H9 (cell line): ENCODE data around the gene CD300LG. TPM values are rescaled to one million over a fixed set of nuclear protein-coding genes. Genes with fewer than 3 reads are reported as not detected.

Experiments
- DNase-seq: peaks from one replicate; pipeline ENCODE4 v3.0.0-alpha.2; 2017
- H2AFZ ChIP-seq: one replicate; pipeline ENCODE4 v1.6.1; 2013; ENCODE audit warnings: mild to moderate bottlenecking, low read length, control low read depth, moderate library complexity
- H2AK5ac ChIP-seq: 2 replicates; pipeline ENCODE4 v1.6.1; 2013; ENCODE audit warnings: low read length, control low read depth, mixed read lengths; ENCODE audit not compliant: insufficient read length
- H2BK120ac ChIP-seq: one replicate; pipeline ENCODE4 v1.6.1; 2013; ENCODE audit warnings: low read depth, mild to moderate bottlenecking, low read length, control low read depth, inconsistent platforms; ENCODE audit not compliant: poor library complexity, severe bottlenecking
- H2BK12ac ChIP-seq: 2 replicates; pipeline ENCODE4 v1.6.1; 2013; ENCODE audit warnings: low read length, control low read depth, mixed read lengths, low read depth; ENCODE audit not compliant: insufficient read length
- H2BK15ac ChIP-seq: 2 replicates; pipeline ENCODE4 v1.6.1; 2013; ENCODE audit warnings: low read depth, low read length, control low read depth
- H2BK20ac ChIP-seq: one replicate; pipeline ENCODE4 v1.6.1; 2013; ENCODE audit warnings: low read depth, mild to moderate bottlenecking, low read length, control low read depth, inconsistent platforms; ENCODE audit not compliant: poor library complexity, severe bottlenecking
- H2BK5ac ChIP-seq: 2 replicates; pipeline ENCODE4 v1.6.1; 2013; ENCODE audit warnings: low read length, control low read depth, mixed read lengths; ENCODE audit not compliant: insufficient read length
- H3K14ac ChIP-seq: 2 replicates; pipeline ENCODE4 v1.6.1; 2013; ENCODE audit warnings: low read length, control low read depth; ENCODE audit not compliant: insufficient read depth
- H3K18ac ChIP-seq: 2 replicates; pipeline ENCODE4 v1.6.1; 2013; ENCODE audit warnings: low read depth, mild to moderate bottlenecking, mixed read lengths, low read length, control low read depth; ENCODE audit not compliant: insufficient read length
- H3K23ac ChIP-seq: 2 replicates; pipeline ENCODE4 v1.6.1; 2013; ENCODE audit warnings: low read length, control low read depth, mixed read lengths, low read depth; ENCODE audit not compliant: insufficient read length
- H3K23me2 ChIP-seq: 2 replicates; pipeline ENCODE4 v1.6.1; 2013; ENCODE audit warnings: low read depth, mild to moderate bottlenecking, mixed read lengths, low read length, control low read depth; ENCODE audit not compliant: insufficient read length, poor library complexity, severe bottlenecking
- H3K27ac ChIP-seq: 2 replicates; pipeline ENCODE4 v1.5.1; 2013; ENCODE audit warnings: low read length, control low read depth, mixed read lengths, low read depth; ENCODE audit not compliant: insufficient read length
- H3K27me3 ChIP-seq: 2 replicates; pipeline ENCODE4 v1.6.1; 2013; ENCODE audit warnings: low read length, control low read depth, inconsistent platforms; ENCODE audit not compliant: insufficient read depth
- H3K4ac ChIP-seq: 2 replicates; pipeline ENCODE4 v1.6.1; 2013; ENCODE audit warnings: low read depth, mild to moderate bottlenecking, control low read depth, inconsistent platforms, low read length, moderate library complexity
- H3K4me1 ChIP-seq: 2 replicates; pipeline ENCODE4 v1.6.1; 2013; ENCODE audit warnings: low read length, control low read depth, inconsistent platforms; ENCODE audit not compliant: insufficient read depth
- H3K4me2 ChIP-seq: 2 replicates; pipeline ENCODE4 v1.6.1; 2013; ENCODE audit warnings: low read length, control low read depth, mixed read lengths; ENCODE audit not compliant: insufficient read length, insufficient read depth
- H3K56ac ChIP-seq: 2 replicates; pipeline ENCODE4 v1.6.1; 2013; ENCODE audit warnings: low read depth, mild to moderate bottlenecking, mixed read lengths, low read length, control low read depth; ENCODE audit not compliant: insufficient read length
- H3K79me1 ChIP-seq: 2 replicates; pipeline ENCODE4 v1.6.1; 2013; ENCODE audit warnings: low read depth, mild to moderate bottlenecking, moderate library complexity, low read length, control low read depth, inconsistent platforms; ENCODE audit not compliant: insufficient read depth, poor library complexity, severe bottlenecking
- H3K79me2 ChIP-seq: 2 replicates; pipeline ENCODE4 v1.6.1; 2013; ENCODE audit warnings: low read length, control low read depth, inconsistent platforms; ENCODE audit not compliant: insufficient read depth
- H3K9ac ChIP-seq: 2 replicates; pipeline ENCODE4 v1.6.1; 2013; ENCODE audit warnings: low read length, control low read depth, mixed read lengths; ENCODE audit not compliant: insufficient read length; ENCODE audit errors: extremely low read depth
- H3K9me3 ChIP-seq: one replicate; pipeline ENCODE4 v1.6.1; 2013; ENCODE audit warnings: low read depth, low read length, inconsistent platforms; ENCODE audit not compliant: control insufficient read depth
- H3T11ph ChIP-seq: one replicate; pipeline ENCODE4 v1.6.1; 2013; ENCODE audit warnings: mild to moderate bottlenecking, low read length, control low read depth, inconsistent platforms
- H4K20me1 ChIP-seq: one replicate; pipeline ENCODE4 v1.6.1; 2013; ENCODE audit not compliant: control insufficient read depth, insufficient read length, insufficient read depth
- H4K5ac ChIP-seq: 2 replicates; pipeline ENCODE4 v1.6.1; 2013; ENCODE audit warnings: low read depth, mild to moderate bottlenecking, mixed read lengths, low read length, control low read depth; ENCODE audit not compliant: insufficient read length
- H4K8ac ChIP-seq: replicated peaks from 2 replicates; pipeline ENCODE4 v1.6.1; 2013; ENCODE audit warnings: low read length, control low read depth, mixed read lengths, low read depth; ENCODE audit not compliant: insufficient read length
- H4K91ac ChIP-seq: 2 replicates; pipeline ENCODE4 v1.6.1; 2013; ENCODE audit warnings: low read depth, mild to moderate bottlenecking, moderate library complexity, mixed read lengths, low read length, control low read depth; ENCODE audit not compliant: insufficient read length
- H3K27ac Mint-ChIP-seq, 3 experiments: 2 replicates in 2 of 3; 3 replicates in 1 of 3; pipeline ENCODE4 v1.8.0; 2020 to 2021; ENCODE audit warnings: mixed read lengths in 3 of 3, mild to moderate bottlenecking in 1 of 3, moderate library complexity in 1 of 3
- H3K27me3 Mint-ChIP-seq: 2 replicates; pipeline ENCODE4 v1.8.0; 2021; ENCODE audit warnings: low read depth, mild to moderate bottlenecking, moderate library complexity, mixed read lengths
- H3K36me3 Mint-ChIP-seq, 3 experiments: 2 replicates in 2 of 3; 3 replicates in 1 of 3; pipeline ENCODE4 v1.8.0; 2020 to 2021; ENCODE audit warnings: low read depth in 3 of 3, mixed read lengths in 3 of 3; ENCODE audit not compliant: insufficient read depth in 1 of 3
- H3K4me1 Mint-ChIP-seq, 2 experiments: 2 replicates each; pipeline ENCODE4 v1.8.0; 2020; ENCODE audit warnings: mixed read lengths in 2 of 2
- H3K4me3 Mint-ChIP-seq, 2 experiments: 2 replicates in 1 of 2; 3 replicates in 1 of 2; pipeline ENCODE4 v1.8.0; 2020 to 2021; ENCODE audit warnings: mild to moderate bottlenecking in 2 of 2, mixed read lengths in 2 of 2, moderate library complexity in 1 of 2
- H3K9me3 Mint-ChIP-seq, 2 experiments: 2 replicates in 1 of 2; 3 replicates in 1 of 2; pipeline ENCODE4 v1.8.0; 2020; ENCODE audit warnings: mild to moderate bottlenecking in 2 of 2, mixed read lengths in 2 of 2, moderate library complexity in 1 of 2
- WGBS: extraction: QIAGEN DNeasy Blood & Tissue Kit; methylation state at CpG from one replicate; pipeline ENCODE4 v1.1.7; 2013; ENCODE audit warnings: missing lambda C conversion rate, low lambda C conversion rate, mixed read lengths; ENCODE audit not compliant: insufficient read length; ENCODE audit errors: extremely low coverage; 5-methylcytosine and 5-hydroxymethylcytosine counted together
- total RNA-seq: library from RNA; stranded (reverse); gene quantifications from 2 replicates; pipeline ENCODE4 v1.2.1, GENCODE V29; 2021
- TF ChIP-seq, protein P1 (sequence below): fragments of 200-600 bp; sonication (generic); conservative IDR thresholded peaks from 3 replicates; pipeline ENCODE4 v1.8.0; 2021; ENCODE audit warnings: antibody characterized with exemption, mild to moderate bottlenecking

CD300LG gene
- total RNA-seq, 1 experiment from 2014 or later, result not detected

DNA sequence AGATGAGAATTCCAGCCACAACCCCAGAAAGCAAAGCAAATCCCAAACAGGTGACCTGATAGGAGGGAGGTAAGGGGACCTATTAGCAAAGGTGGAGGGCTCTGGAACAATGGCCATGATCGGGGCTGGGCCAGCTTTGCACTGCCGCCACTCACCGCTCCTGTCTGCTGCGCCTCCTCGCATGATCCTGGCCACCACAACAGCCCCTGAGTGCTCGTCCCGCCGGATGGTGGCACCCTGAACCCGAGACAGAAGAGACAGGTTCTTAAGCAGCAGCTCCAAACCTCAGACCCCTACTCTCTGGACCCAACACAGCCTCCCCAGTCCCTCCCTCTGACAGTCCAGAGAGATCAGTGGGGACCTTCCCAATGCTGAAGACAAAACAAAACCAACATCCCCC, 19.4 kb upstream of the CD300LG start:
- Histone ChIP-seq H3K9me3 (no peaks in the 10 kb centered on the region), H2BK5ac (no peak overlapping the region), H4K20me1 (no peaks in the 10 kb centered on the region), H3K9ac (no peak overlapping the region), H3K18ac (no peak overlapping the region), H2AK5ac (no peak overlapping the region), H3K4me2 (no peak overlapping the region), H2BK20ac (no peak overlapping the region), H4K8ac (no peak overlapping the region), H3T11ph (no peak overlapping the region), H2BK12ac (no peak overlapping the region), H3K14ac (no peak overlapping the region), H3K4ac (no peak overlapping the region), H4K5ac (no peak overlapping the region), H2BK15ac (no peak overlapping the region), H3K27me3 (no peaks in the 10 kb centered on the region; the same call in 1 of the 2 replicates), H4K91ac (no peak overlapping the region), H3K27ac (no peak overlapping the region), H2BK120ac (no peak overlapping the region), H3K23ac (no peak overlapping the region), H3K23me2 (no peaks in the 10 kb centered on the region), H3K56ac (no peak overlapping the region), H3K79me2 (no peaks in the 10 kb centered on the region), H3K4me1 (no peaks in the 10 kb centered on the region), H2AFZ (no peak overlapping the region), H3K79me1 (no peaks in the 10 kb centered on the region)
- no peak overlapping the region for H3K27ac Mint-ChIP-seq
- no peaks in the 10 kb centered on the region for H3K9me3 Mint-ChIP-seq
- no peak for DNase-seq
- TF ChIP-seq, protein P1, sequence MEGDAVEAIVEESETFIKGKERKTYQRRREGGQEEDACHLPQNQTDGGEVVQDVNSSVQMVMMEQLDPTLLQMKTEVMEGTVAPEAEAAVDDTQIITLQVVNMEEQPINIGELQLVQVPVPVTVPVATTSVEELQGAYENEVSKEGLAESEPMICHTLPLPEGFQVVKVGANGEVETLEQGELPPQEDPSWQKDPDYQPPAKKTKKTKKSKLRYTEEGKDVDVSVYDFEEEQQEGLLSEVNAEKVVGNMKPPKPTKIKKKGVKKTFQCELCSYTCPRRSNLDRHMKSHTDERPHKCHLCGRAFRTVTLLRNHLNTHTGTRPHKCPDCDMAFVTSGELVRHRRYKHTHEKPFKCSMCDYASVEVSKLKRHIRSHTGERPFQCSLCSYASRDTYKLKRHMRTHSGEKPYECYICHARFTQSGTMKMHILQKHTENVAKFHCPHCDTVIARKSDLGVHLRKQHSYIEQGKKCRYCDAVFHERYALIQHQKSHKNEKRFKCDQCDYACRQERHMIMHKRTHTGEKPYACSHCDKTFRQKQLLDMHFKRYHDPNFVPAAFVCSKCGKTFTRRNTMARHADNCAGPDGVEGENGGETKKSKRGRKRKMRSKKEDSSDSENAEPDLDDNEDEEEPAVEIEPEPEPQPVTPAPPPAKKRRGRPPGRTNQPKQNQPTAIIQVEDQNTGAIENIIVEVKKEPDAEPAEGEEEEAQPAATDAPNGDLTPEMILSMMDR, result no peak
- H3K4me1 Mint-ChIP-seq, result peaks cover 10 to 16% of the 10 kb centered on the region in 2 experiments
- no CpG with 5 or more reads among the region's 9 CpGs for WGBS
- H3K27me3 Mint-ChIP-seq, result peaks cover 14% of the 10 kb centered on the region
- no peak overlapping the region; a peak in 1 of 5 replicates for H3K4me3 Mint-ChIP-seq
- H3K36me3 Mint-ChIP-seq, result peaks cover 2 to 19% (median 7%) of the 10 kb centered on the region in 3 experiments; a peak in 6 of 7 replicates
